Uterus (tissue), 2 donors: Measurements from ENCODE around the gene MUC22.

ENCODE experiments used
- POLR2A ChIP-seq, 2 donors: fragments of 450-650 bp; IDR thresholded peaks; one replicate each; pipeline ENCODE4 v1.6.1; 2016; ENCODE audit warnings: antibody characterized with exemption in 2 of 2, mild to moderate bottlenecking in 1 of 2, moderate library complexity in 1 of 2
- TF ChIP-seq, protein P1 (sequence below), 4 experiments: fragments of 200-600 bp in 2 of 4; fragments of 450-650 bp in 2 of 4; sonication (generic) in 2 of 4; IDR thresholded peaks; one replicate each; pipeline ENCODE4 v1.5.1; 2016 to 2019; ENCODE audit warnings: antibody characterized with exemption in 4 of 4, mild to moderate bottlenecking in 2 of 4, moderate library complexity in 1 of 4

DNA sequence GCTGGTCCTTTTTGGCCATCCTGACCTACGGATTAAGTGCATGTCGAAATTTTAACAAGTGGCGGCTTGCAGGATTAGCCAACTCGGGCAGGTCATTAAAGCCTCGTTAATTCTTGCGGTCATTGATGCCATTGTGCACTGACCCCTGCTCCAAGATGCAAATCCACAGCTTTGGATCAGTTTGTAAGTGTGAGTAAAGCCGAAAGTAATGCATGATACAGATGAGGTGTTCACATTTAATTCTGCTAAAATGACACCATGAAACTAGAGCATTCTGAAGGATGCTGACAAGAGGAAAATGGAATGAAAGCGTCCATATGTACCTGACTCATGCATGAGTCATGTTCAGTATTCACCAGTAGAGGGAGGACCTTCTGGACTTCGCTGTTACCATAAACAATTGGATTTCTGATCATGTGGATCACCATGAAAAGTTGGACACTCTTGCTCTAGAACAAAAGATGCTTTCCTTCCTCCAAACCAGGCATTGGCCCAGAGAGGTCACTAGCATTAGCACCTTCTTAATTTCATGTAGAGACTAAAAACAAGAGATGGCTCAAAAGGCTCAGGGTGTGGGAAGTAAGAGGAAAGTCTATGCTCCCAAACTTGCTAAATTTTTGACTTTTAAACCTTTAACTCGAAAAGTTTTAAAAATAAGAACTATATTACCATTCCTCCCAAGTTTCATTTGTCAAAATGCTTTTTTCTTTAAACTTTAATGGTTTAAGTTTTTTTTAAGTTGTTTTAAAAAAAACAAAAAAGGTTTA lies 48.0 kb downstream of the MUC22 start:
- TF ChIP-seq, protein P1, sequence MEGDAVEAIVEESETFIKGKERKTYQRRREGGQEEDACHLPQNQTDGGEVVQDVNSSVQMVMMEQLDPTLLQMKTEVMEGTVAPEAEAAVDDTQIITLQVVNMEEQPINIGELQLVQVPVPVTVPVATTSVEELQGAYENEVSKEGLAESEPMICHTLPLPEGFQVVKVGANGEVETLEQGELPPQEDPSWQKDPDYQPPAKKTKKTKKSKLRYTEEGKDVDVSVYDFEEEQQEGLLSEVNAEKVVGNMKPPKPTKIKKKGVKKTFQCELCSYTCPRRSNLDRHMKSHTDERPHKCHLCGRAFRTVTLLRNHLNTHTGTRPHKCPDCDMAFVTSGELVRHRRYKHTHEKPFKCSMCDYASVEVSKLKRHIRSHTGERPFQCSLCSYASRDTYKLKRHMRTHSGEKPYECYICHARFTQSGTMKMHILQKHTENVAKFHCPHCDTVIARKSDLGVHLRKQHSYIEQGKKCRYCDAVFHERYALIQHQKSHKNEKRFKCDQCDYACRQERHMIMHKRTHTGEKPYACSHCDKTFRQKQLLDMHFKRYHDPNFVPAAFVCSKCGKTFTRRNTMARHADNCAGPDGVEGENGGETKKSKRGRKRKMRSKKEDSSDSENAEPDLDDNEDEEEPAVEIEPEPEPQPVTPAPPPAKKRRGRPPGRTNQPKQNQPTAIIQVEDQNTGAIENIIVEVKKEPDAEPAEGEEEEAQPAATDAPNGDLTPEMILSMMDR (IDR thresholded peaks at IDR 0.05) = peak; percentile 9 to 42 (median 30)
- TF ChIP-seq POLR2A (IDR thresholded peaks at IDR 0.05) = no peak
